Parathyroid adenoma (tissue), 2 donors: ENCODE results near the gene F2R.

Experiments
- H2AFZ ChIP-seq: fragments of 300-600 bp; sonication (generic); one replicate; pipeline ENCODE4 v1.7.0; 2017; ENCODE audit warnings: antibody characterized with exemption, mild to moderate bottlenecking
- H3K27ac ChIP-seq: fragments of 300-600 bp; sonication (generic); one replicate; pipeline ENCODE4 v1.7.0; 2017
- H3K27me3 ChIP-seq: fragments of 300-600 bp; sonication (generic); one replicate; pipeline ENCODE4 v1.7.0; 2017; ENCODE audit warnings: low read length; ENCODE audit not compliant: control insufficient read depth, insufficient read depth
- H3K36me3 ChIP-seq: fragments of 300-600 bp; sonication (generic); one replicate; pipeline ENCODE4 v1.7.0; 2017; ENCODE audit warnings: low read length; ENCODE audit not compliant: control insufficient read depth, insufficient read depth
- H3K4me1 ChIP-seq: fragments of 300-600 bp; sonication (generic); one replicate; pipeline ENCODE4 v1.7.0; 2017; ENCODE audit warnings: control low read depth
- H3K4me2 ChIP-seq: fragments of 300-600 bp; sonication (generic); one replicate; pipeline ENCODE4 v1.7.0; 2017; ENCODE audit warnings: low read length
- H3K4me3 ChIP-seq: fragments of 300-600 bp; sonication (generic); one replicate; pipeline ENCODE4 v1.7.0; 2017; ENCODE audit warnings: low read depth, low read length
- H3K79me2 ChIP-seq: fragments of 300-600 bp; sonication (generic); one replicate; pipeline ENCODE4 v1.7.0; 2017; ENCODE audit warnings: control low read depth
- H3K9ac ChIP-seq: fragments of 300-600 bp; sonication (generic); one replicate; pipeline ENCODE4 v1.7.0; 2017; ENCODE audit warnings: mild to moderate bottlenecking
- H3K9me3 ChIP-seq: fragments of 300-600 bp; sonication (generic); one replicate; pipeline ENCODE4 v1.7.0; 2017; ENCODE audit warnings: low read length; ENCODE audit not compliant: control insufficient read depth
- TF ChIP-seq, protein P1 (sequence below): fragments of 300-600 bp; sonication (generic); IDR thresholded peaks from one replicate; pipeline ENCODE4 v1.7.0; 2017; ENCODE audit warnings: antibody characterized with exemption, mild to moderate bottlenecking
- donor health status: primary hyperparathyroidism.

The F2R gene

DNA sequence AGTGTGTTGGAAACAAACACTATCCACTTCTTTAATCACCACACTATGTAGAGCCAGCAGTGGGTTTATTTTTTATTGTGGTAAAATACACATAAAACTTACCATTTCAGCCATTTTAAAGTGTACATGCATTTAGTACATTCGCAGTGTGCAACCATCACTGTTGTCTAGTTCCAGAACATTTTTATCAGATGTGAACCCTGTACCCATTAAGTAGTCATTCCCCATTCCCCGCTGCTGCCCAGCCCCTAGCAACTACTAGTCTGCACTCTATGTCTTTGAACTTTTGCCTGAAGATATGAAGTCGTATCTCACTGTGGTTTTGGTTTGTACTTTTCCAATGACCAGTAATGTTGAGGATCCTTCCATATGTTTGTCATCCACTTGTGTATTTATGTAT lies 30.2 kb upstream of the F2R start:
- Histone ChIP-seq H3K4me3 (no peak overlapping the region), H3K36me3 (no peaks in the 10 kb centered on the region), H3K27ac (no peak overlapping the region), H2AFZ (no peak overlapping the region), H3K9me3 (no peaks in the 10 kb centered on the region), H3K4me1 (no peaks in the 10 kb centered on the region), H3K79me2 (no peaks in the 10 kb centered on the region), H3K9ac (no peak overlapping the region), H3K4me2 (no peak overlapping the region), H3K27me3 (no peaks in the 10 kb centered on the region)
- TF ChIP-seq, protein P1, sequence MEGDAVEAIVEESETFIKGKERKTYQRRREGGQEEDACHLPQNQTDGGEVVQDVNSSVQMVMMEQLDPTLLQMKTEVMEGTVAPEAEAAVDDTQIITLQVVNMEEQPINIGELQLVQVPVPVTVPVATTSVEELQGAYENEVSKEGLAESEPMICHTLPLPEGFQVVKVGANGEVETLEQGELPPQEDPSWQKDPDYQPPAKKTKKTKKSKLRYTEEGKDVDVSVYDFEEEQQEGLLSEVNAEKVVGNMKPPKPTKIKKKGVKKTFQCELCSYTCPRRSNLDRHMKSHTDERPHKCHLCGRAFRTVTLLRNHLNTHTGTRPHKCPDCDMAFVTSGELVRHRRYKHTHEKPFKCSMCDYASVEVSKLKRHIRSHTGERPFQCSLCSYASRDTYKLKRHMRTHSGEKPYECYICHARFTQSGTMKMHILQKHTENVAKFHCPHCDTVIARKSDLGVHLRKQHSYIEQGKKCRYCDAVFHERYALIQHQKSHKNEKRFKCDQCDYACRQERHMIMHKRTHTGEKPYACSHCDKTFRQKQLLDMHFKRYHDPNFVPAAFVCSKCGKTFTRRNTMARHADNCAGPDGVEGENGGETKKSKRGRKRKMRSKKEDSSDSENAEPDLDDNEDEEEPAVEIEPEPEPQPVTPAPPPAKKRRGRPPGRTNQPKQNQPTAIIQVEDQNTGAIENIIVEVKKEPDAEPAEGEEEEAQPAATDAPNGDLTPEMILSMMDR, result no peak

DNA sequence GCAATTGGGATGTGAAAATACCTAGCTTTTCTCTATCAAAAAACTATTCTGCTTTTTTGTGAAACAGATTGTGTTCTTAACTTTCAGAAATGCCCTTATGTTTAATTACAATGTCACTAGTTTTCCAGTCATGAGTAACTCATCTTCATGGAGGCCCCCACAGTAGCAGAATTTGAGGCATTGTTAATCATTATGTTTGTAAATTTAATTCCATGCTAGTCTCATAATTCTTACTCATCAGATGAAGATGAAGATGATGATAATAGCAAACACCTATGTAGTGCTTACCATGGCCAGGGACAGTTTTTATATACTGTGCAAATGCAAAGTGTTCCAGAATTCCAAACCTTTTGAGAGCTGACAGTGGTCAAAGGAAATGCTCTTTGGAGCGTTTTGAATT lies 27.7 kb upstream of the F2R start:
- H3K4me2 ChIP-seq, result no peak overlapping the region
- H3K27ac ChIP-seq, result no peak overlapping the region
- H3K9me3 ChIP-seq, result no peaks in the 10 kb centered on the region
- no peaks in the 10 kb centered on the region for H3K27me3 ChIP-seq
- no peaks in the 10 kb centered on the region for H3K36me3 ChIP-seq
- H3K4me3 ChIP-seq, result no peak overlapping the region
- TF ChIP-seq, protein P1, result no peak
- H3K79me2 ChIP-seq, result no peaks in the 10 kb centered on the region
- H3K9ac ChIP-seq, result no peak overlapping the region
- H2AFZ ChIP-seq, result no peak overlapping the region
- no peaks in the 10 kb centered on the region for H3K4me1 ChIP-seq

DNA sequence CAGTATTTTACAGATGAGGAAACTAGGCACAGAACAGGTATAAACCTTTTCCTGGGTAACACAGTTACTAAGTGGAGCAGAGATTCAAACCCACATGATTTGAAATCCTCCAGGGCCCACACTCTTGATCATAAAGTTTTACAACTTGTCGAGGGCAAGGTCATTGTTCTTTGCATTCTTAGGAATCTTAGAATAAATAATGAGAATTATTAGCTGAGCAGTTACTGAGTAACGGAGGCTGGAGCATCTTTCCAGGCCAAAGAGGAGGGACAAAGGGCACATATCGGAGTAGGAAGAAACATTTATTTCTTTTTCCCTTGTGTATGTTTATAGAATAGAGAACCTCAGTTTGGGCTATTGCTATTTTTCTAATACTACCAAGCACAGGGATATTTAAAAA lies 27.1 kb upstream of the F2R start:
- H3K27me3 ChIP-seq, result no peaks in the 10 kb centered on the region
- no peak overlapping the region for H3K27ac ChIP-seq
- no peak overlapping the region for H3K4me3 ChIP-seq

GRCh38 chr5:76689321-76690036 lies 26.4 kb upstream of the F2R start:
- Histone ChIP-seq H3K27me3 (no peaks in the 10 kb centered on the region), H3K9me3 (no peaks in the 10 kb centered on the region), H3K4me3 (no peak overlapping the region), H3K4me2 (no peak overlapping the region), H3K27ac (no peak overlapping the region), H3K4me1 (no peaks in the 10 kb centered on the region), H3K79me2 (no peaks in the 10 kb centered on the region), H3K9ac (no peak overlapping the region), H2AFZ (no peak overlapping the region), H3K36me3 (no peaks in the 10 kb centered on the region)
- TF ChIP-seq, protein P1, result no peak

More for the DNA sequence above, 27.1 kb upstream of the F2R start:
- TF ChIP-seq, protein P1, result no peak
- H2AFZ ChIP-seq, result no peak overlapping the region
- H3K9ac ChIP-seq, result no peak overlapping the region
- H3K79me2 ChIP-seq, result no peaks in the 10 kb centered on the region
- no peaks in the 10 kb centered on the region for H3K9me3 ChIP-seq
- H3K36me3 ChIP-seq, result no peaks in the 10 kb centered on the region
- no peaks in the 10 kb centered on the region for H3K4me1 ChIP-seq
- H3K4me2 ChIP-seq, result no peak overlapping the region

DNA sequence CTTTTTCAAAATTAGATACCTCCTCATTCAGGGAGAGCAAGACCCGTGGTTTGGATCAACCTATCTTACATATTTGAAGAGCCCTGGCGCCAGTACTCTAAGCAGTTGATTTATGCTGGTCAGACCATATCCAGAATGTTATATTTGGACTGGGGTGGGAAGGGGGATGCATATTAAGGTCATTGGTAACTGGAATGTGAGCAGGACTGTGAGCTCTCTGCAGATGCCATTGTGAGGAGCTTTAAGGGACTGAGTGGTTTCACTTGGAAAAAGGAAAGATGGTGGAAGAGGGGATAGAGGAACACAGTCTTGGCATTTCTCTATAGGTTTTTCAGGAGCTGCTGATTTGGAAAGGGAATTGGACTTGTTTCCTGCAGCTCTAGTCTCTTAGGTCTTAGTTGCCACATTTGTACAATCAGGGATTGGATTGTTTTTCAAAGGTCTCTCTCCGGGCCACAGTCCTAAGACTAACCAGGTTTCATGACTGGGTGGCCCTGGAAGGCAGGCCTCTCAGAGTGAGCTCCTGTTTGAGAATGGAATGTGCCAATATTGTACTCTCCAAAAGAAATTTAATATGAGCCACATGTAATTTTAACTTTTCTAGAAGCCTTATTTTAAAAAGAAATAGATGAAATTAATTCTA lies 25.8 kb upstream of the F2R start:
- Histone ChIP-seq H3K9ac (no peak overlapping the region), H3K4me2 (no peak overlapping the region), H3K36me3 (no peaks in the 10 kb centered on the region), H3K27ac (no peak overlapping the region), H3K4me3 (no peak overlapping the region), H3K27me3 (no peaks in the 10 kb centered on the region), H3K79me2 (no peaks in the 10 kb centered on the region), H2AFZ (no peak overlapping the region), H3K9me3 (no peaks in the 10 kb centered on the region), H3K4me1 (no peaks in the 10 kb centered on the region)
- TF ChIP-seq, protein P1, result no peak
